GM10248 (cell line): ENCODE measurements around the gene WNT3.

ENCODE experiments used
- CTCF ChIA-PET: fragments of 300-600 bp; sonication (Branson Sonifier 250); formaldehyde crosslinking; extraction: SDS; loops from one replicate; lab custom pipeline; 2021; ENCODE audit warnings: antibody characterized with exemption; lab: Yijun Ruan, JAX
- POLR2A ChIA-PET: fragments of 350-650 bp; sonication (Branson Sonifier 250); formaldehyde crosslinking; extraction: SDS; loops from one replicate; lab custom pipeline; 2020; ENCODE audit warnings: antibody characterized with exemption; lab: Yijun Ruan, JAX
- DNase-seq: peaks from one replicate; pipeline ENCODE4 v3.0.0; 2012; ENCODE audit errors: extremely low spot score
- CTCF ChIP-seq: IDR thresholded peaks from 2 replicates; pipeline ENCODE4 v1.5.1; 2012; ENCODE audit warnings: mild to moderate bottlenecking, low read depth; ENCODE audit errors: extremely low read depth, missing control alignments, control extremely low read depth

The WNT3 gene

GRCh38 chr17:46859996-46860395, 41.5 kb upstream of the WNT3 start:
- POLR2A ChIA-PET, result no interaction called here

GRCh38 chr17:46857600-46857999, 39.1 kb upstream of the WNT3 start:
- POLR2A ChIA-PET, result interaction anchor here (0.6 kb wide), 1 partner anchor 1693 kb away, joined by 6 read pairs; no protein-coding TSS in a partner anchor
- no peak for TF ChIP-seq CTCF
- no peak for DNase-seq
- CTCF ChIA-PET, result no interaction called here

More at GRCh38 chr17:46859996-46860395, 41.5 kb upstream of the WNT3 start:
- TF ChIP-seq CTCF, result no peak
- DNase-seq, result no peak
- CTCF ChIA-PET, result no interaction called here

- no peak for DNase-seq
- ChIA-PET CTCF (interaction anchor here (1.1 kb wide), 1 partner anchor 11 kb away, joined by 3 read pairs; no protein-coding TSS in a partner anchor), POLR2A (no interaction called here)
- no peak for TF ChIP-seq CTCF
Measured at GRCh38 chr17:46854948-46855347, 36.5 kb upstream of the WNT3 start.

- POLR2A ChIA-PET, result no interaction called here
- CTCF ChIA-PET, result interaction anchor here (1.1 to 1.6 kb wide), 2 partner anchors 11 kb away, joined by 3 read pairs; no protein-coding TSS in a partner anchor
- TF ChIP-seq CTCF, result no peak
- no peak for DNase-seq
Measured at GRCh38 chr17:46854515-46854914, 36.0 kb upstream of the WNT3 start.

- ChIA-PET POLR2A (no interaction called here), CTCF (interaction anchor here (1.1 to 1.6 kb wide), 3 partner anchors 11 to 18 kb away, joined by 3 to 4 read pairs (median 3); no protein-coding TSS in a partner anchor)
- no peak for DNase-seq
- TF ChIP-seq CTCF, result no peak
Measured at GRCh38 chr17:46853896-46854444, 35.5 kb upstream of the WNT3 start.

- no peak for DNase-seq
- POLR2A ChIA-PET, result no interaction called here
- TF ChIP-seq CTCF, result no peak
- CTCF ChIA-PET, result interaction anchor here (0.7 kb wide), 1 partner anchor 110 kb away, joined by 3 read pairs; no protein-coding TSS in a partner anchor
Measured at GRCh38 chr17:46851029-46851741, 32.7 kb upstream of the WNT3 start, which contains the start of gene WNT9B. Gene WNT9B, plus strand, starts transcription at chr17:46851583. Its CDS starts 56 bp downstream, at chr17:46851639.
